Nucleus accumbens (tissue), 56 donors: Measurements from ENCODE around the gene PLAC9.

Experiments used
- DNase-seq, 56 donors: peaks; one replicate each; lab custom pipeline; 2025; lab: John Stamatoyannopoulos, UW

The PLAC9 gene

GRCh38 chr10:80174641-80175395 is 42.3 kb downstream of the PLAC9 start:
- DNase-seq = no peak

GRCh38 chr10:80176526-80176925 is 44.0 kb downstream of the PLAC9 start:
- DNase-seq = no peak

DNA sequence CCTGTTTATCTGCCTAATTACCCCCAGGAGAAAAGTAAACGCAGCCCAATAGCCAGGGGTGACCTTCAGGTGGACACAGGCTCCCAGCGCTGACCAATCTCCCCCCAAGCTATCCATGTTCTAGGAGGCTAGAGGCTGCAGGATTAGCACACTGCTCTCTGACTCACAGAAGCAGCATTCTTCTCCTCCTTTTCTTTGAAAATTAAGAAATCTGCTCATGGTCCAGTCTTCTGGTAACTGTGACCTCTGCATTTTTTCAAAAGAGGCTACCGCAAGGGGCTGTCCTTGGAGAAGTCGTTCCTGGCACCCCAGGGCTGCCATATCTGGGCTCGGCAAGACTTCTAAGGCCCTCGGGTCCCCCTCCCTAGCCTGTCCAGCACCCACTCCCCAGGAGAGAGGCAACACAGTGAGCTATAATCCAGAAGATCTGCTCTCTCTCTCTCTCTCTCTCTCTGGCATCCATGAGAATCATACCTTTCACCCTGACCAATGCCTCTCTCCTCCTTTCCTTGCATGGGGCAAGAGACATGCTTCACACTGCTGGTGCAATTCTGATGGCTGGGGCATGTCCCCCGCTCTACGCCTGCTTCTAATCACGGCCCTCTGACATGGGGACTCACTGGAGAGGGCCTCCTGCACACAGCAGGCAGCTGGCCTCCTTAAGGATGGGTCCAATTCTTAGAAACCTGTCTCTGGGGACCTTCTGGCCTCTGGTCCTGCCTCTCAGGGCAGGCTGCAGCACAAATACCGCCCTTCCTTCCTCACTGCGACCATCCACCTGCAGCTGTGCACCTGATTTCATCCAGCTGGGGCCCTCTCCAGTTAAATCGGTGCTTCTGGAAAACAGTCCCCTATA is 45.5 kb downstream of the PLAC9 start:
- DNase-seq = no peak

- no peak for DNase-seq
Measured at GRCh38 chr10:80182986-80183385, 50.5 kb downstream of the PLAC9 start.

- no peak for DNase-seq
Measured at GRCh38 chr10:80183436-80183835, 50.9 kb downstream of the PLAC9 start.

DNA sequence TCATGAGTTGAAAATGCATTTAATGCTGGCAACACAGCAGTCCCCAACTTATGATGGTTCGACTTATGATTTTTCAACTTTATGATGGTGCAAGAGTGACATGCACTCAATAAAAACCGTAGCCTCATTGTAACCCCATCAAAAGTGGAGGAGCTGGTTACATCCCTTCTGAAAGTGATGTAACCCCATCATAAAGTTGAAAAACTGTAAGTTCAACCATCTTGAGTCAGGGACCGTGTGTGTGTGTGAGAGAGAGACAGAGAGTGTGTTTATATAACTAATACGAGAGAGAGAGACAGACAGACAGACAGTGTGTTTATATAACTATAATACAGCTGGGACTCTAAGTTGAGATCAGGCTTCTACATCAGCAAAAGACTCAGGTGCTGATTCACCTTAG is 51.8 kb downstream of the PLAC9 start:
- no peak for DNase-seq

DNA sequence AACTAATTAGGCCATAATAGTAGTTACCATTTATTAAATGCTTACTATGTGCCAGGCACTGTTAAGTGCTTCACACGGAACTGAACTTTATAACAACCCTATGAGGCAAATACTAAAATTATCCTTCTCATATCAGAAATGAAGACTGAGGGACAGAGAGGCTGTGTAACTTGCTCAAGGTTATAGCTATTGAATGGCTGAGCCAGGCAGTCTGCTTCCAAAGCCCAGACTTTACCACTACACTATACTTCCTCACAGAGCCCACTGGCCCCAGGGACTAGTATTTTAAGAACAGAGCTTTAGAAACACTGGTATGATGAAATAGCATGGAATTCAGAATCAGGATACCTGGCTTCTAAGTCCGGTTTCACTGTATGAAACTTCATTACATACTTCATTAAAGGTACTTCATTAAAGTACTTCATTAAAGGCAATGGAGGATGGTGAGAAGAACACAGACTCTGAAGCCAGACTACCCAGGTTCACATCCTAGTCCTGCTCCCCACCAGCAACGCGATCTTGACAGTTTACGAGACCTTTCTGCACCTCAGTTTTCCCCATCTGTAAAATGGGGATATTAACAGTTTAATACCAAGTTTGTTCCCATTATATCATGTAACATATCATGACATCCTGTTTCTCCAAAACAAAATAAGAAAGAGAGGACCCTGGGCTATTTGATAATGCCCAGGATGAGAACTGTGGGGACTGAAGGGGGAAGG is 53.2 kb downstream of the PLAC9 start:
- DNase-seq = no peak

DNA sequence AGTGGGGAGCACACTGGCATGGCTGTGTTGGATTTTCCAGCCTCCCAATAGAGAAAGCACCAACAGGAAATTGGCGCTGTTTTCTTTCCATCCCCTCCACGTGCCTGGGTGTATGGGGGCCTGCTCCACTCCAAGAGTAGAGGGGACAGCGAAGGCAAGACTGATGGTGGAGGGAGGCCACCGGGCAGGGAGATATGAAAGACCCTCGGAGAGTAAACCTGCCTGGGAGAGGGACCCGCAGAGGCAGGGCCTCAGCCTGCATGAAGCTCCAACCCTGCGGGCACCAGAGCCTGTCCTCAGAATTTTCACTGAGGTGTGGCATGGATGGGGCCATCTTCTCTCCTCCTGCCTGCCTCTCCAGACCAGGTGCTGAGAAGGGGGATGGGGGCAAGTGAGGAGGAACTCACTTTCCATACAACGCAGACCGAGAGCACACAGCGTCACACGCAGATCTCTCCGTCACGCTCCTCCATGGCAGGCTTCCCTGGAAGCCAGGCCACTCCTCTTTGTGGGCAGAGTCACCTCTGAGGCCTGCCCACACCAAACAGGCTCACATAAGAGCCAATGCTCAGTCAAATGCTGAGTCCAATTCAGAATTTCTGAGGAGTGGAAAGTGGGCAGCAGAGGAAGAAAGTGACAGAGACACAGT is 54.0 kb downstream of the PLAC9 start:
- DNase-seq = no peak

DNA sequence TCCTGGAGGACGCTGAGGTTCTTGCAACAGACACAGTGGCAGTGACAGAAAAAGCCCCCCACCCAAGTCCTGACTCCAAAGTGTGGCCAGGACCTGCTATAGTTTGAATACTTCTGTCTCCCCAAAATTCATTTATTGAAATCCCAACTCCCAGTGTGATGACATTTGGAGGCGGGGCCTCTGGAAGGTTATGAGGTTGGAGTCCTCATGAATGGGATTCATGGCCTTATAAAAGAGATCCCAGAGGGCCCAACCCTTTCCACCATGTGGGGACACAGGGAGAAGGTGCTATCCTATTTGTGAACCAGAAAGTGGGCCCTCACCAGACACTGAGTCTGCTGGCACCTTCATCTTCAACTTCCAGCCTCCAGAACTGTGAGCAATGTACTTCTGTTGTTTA is 54.5 kb downstream of the PLAC9 start:
- DNase-seq = no peak

DNA sequence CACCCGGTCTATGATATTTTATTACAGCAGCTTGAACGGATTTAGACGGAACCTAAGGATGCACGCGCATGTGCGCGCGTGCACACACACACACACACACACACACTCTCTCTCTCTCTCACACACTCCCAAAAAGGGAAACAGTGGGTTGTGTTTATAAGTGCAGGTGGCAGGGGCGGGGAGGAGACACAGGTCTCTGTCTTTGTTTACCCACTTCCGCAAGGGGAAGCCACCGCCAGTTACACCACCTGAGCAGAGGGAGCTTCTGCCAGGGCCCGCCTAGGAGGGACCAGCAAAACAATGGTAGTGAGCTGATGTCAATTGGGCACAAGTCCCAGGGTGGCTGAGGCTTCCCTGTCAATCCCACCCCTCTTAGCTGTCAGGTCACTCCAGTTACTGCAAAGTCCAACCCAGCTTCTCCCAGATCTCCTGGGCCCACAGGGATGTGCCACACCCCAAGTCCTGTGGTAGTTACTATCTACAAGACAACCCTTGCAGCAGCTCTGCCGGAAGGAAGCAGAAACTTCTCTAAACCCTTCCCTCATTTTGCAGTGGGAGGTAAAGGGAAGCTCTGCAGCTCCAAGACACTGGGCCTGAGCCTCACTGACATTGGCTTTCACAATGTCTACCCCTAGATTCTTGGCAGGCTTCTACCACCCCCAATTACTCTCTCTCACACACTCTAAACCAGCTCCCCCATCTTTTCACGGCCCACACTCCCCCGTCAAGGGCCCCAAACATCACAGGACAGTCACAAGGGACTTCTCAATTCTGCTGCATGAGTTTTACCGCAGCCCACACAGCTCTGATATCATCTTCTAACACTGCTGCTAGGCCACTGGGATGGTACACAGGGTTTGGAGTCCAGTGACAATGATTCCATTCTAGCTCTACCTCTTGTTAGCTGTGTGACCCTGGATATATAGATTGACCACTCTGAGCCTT is 55.2 kb downstream of the PLAC9 start:
- DNase-seq = no peak

GRCh38 chr10:80188713-80189112 is 56.2 kb downstream of the PLAC9 start:
- DNase-seq = no peak

- DNase-seq = no peak
Measured at GRCh38 chr10:80191589-80192270, 59.2 kb downstream of the PLAC9 start.

GRCh38 chr10:80192553-80192952 is 60.0 kb downstream of the PLAC9 start:
- DNase-seq = no peak

- no peak for DNase-seq
Measured at GRCh38 chr10:80194373-80195045, 62.0 kb downstream of the PLAC9 start.
